SW480 (cell line): ENCODE measurements around the gene OR6Y1.
A peak's percentile ranks its signal among the peaks of the same experiment; 100 is the strongest.

Experiments
- DNase-seq: peaks from one replicate; pipeline ENCODE4 v3.0.0-alpha.2; 2016; ENCODE audit warnings: low spot score

The OR6Y1 gene, protein sequence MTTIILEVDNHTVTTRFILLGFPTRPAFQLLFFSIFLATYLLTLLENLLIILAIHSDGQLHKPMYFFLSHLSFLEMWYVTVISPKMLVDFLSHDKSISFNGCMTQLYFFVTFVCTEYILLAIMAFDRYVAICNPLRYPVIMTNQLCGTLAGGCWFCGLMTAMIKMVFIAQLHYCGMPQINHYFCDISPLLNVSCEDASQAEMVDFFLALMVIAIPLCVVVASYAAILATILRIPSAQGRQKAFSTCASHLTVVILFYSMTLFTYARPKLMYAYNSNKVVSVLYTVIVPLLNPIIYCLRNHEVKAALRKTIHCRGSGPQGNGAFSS

DNA sequence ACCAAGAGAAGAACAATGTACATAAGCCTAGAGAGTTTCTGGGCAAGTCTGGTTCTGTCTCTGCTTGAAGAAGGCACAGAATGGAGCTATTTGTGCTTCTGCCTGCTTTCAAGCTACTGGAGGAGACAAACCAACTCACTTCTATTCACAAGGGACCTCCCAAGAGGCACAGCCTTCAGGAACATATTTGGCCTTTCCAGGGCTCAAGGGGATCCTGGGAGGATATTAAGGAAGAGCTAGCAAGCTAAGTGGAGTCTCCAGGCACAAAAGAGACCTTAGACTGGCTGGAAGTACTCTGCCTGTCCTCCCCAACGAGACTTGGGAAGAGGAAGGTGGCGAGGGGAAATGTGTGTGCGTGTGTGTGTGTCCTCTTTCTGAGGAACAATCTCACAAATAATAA lies at the start of gene OR6Y1:
OR6Y1 (minus strand) TSS at position 54 of the 400 bp plus-strand sequence. CDS start 6,300 bp downstream, outside the sequence.
- DNase-seq = no peak

DNA sequence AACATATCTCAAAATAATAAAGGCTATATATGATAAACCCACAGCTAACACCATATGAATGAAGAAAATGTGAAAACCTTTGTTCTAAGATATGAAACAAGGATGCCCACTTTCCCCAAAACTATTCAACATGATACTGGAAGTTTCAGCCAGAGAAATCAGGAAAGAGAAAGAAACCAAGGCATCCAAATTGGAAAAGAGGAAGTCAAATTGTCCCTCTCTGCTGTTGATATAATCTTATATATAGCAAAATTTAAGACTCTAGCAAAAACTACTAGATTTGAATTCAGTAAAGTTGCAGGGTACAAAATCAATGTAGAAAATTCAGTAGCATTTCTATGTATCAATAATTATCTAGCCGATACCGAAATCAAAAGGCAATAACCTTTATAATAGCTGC lies 46.5 kb upstream of the OR6Y1 start:
- DNase-seq = no peak

DNA sequence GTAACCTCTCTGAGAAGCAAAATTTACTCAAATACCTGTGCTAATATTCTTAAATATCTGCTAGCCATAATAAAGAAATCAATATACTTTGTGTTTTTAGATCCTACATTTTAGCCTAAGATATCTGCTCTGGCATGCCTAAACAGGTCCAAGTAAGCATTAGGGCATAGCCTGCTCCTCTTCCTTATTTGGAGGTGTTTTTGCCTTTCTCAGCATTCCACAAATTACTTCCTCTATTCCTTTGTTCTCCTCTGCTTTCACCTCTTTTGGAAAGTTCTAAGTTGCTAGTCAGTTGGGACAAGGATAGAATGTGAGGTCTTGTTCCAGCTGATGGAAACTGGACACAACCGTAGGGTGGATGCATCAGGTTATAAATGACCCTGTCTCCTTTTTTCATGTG lies 32.7 kb upstream of the OR6Y1 start:
- no peak for DNase-seq

DNA sequence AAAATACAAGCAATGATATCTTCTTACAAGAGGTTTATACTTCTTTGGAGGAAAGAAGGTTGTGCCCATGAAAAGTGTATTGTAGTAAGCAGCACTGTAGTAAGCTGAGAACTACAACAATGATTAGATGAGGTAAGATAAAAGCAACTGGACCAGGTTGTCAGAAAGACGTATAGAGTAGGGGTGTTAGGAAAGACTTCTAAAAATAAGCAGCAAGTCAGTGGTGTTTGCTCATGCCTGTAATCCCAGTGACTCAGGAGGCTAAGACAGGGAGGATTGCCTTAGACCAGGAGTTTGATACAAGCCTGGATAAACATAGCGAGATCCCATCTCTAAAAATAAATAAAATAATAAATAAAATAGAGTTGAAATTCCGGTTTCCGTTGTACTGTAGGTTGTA lies 29.8 kb upstream of the OR6Y1 start:
- DNase-seq = no peak

DNA sequence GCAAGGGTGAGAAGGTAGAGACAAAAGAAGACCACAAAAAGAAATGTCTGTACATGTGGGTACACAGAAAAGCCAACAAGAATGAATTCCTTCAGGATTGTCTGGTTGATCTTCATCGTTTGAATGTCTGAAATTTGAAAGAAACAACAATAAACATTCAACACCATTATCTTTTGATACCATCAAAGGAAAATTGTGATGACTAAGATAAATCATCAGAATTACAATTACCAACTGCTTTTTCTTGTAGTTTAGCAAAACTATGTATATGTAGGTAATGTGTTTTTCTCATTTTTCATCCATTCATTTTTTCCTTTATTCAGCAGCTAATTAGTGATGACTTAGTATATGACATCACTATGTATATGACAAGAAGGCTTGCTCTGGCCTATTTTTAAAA lies 25.5 kb upstream of the OR6Y1 start, which contains the start of gene OR10X1:
OR10X1 (minus strand) TSS at position 167 of the 400 bp plus-strand sequence; CDS start at position 167, 0 bp downstream.
- no peak for DNase-seq

DNA sequence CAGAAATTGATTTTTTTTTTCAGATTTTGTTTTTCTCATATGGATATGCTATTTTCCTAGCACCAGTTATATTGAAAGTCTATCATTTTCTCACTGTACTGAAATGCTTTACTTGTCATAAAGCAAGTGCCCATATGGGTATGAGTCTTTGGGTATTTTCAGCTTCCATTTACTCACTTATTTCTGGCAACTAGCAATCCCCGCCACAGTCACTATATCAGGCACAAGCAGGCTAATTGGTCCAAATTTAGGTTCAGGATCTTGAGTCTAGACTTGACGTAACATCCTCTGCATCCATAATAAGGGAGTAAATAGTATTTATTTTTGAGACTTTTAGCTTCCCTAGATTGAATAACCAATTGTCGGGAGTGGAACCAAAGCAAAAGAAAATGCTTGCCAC lies 23.4 kb upstream of the OR6Y1 start:
- DNase-seq = no peak

DNA sequence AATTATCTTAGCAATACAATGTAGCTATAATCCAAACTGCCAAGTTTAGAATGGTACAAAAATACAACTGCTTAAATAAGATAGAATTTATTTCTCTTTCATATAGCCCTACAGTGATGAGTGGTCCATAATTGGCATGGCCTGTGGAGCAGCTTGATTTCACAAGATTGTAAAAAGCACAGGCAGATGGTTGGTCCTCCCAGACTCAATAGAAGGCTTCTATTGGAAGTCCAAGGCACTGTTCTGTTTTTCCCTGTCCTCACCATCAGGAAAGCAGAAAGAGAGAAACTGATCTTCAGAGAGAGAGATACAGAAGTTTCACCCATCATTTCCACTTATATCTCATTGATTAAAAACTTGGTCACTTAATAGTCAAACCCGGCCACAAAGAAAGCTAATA lies 18.0 kb upstream of the OR6Y1 start:
- no peak for DNase-seq

DNA sequence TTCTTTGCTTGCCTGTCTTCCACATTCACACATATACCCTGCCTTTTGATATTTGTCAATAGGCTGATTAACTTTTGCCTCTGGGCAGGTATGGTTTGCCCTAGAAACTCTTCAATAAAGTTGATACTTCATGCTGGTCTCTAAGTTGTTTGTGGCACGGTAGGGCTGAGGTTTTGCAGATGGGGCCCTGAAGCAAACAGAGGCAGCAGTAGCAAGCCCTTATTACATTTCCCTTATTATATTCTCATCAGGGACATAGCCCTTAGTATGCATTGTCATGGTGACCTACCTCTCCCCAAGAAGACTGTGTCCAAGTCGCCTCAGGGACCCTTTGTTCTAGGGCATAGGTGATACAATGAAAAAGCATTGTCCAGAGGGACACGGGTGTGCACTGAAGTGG lies 16.3 kb upstream of the OR6Y1 start, which contains the start of gene OR6P1:
OR6P1 (minus strand) TSS at position 101 of the 400 bp plus-strand sequence. CDS start 6,976 bp downstream, outside the sequence.
- no peak for DNase-seq

DNA sequence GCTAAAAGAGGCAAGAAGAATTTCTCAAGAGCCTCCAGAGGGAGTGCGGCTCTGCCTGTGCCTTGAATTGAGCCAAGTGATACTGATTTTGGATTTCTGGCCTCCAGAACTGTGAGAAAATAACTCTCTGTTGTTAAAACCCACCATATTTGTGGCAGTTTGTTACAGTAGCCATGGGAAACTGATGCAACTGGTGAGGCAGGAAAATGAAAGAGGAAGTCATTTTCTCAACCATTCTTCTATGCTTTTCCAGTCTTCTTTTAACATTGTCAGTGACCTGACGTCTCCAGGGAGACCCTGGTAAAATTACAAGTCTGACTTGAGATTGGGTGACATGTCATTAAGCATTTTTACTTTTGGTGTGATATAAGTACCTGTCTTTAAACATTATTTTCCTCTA lies 10.4 kb upstream of the OR6Y1 start:
- no peak for DNase-seq

DNA sequence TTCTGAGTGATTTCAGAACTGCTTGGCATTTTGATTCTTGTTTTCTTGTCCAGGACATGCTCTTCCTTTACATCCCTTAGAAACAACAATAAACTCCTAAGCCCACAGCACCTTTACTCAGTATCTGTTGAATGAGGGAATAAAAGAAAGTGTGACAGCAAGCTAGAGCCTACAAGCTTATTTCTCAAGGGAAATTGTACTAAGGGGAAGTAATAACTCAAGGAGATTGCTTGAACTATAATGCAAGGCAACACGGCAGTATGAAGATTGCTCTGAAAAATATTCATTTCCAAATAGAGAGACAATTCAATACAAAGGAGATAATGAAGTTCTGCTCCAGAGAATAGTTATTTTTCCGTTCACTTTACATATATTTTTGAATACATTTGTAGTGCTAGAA lies 9.6 kb upstream of the OR6Y1 start:
- no peak for DNase-seq

DNA sequence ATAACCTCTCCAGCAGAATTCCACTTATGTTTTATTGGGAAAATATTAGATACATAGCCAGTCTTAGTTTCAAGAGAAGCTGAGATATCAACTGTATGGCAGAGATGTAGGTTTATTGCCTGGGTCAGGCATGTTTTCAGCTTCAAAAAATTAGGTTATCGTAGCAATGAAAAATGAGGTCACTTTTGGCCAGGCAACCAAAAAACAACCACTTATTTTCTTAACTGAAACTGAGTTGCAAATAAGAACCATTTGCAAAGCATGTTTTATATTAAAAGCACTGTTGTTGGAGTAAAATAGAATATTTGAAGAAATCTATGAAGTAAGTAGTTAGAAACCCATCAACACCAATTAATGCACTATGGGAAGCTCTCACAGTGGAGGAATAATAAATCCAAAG lies 5.5 kb upstream of the OR6Y1 start:
- no peak for DNase-seq

DNA sequence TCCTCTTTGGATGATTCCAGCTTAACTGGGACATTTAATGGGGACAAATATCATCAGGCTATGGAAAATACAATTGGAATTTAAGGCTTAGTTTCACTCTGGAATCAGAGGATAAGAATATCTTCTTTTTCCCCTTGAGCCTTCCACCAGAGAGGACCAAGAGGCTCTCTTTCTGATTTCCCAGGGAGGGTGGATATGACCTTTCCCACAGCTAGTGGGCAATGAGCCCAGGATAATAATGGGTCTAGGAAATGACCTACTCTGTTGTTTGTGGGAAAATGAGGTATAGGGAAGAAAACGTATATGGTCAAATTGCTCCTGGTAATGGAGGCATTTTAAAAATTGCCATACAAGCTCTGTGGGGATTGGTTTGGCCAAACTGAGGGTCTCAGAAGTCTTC lies 1.9 kb downstream of the OR6Y1 start:
- no peak for DNase-seq

DNA sequence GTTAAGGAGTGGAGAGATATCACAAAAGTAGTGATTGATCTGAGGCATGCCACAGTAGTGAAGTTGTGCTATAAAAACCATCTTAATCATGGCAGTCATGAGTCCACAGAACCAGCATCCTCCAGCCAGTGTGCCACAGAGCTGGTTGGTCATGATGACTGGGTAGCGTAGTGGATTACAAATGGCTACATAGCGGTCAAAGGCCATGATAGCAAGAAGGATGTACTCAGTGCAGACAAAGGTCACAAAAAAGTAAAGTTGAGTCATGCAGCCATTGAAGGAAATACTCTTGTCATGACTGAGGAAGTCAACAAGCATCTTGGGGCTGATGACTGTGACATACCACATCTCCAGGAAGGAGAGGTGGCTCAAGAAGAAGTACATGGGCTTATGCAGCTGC lies 6.7 kb downstream of the OR6Y1 start:
- DNase-seq = no peak

DNA sequence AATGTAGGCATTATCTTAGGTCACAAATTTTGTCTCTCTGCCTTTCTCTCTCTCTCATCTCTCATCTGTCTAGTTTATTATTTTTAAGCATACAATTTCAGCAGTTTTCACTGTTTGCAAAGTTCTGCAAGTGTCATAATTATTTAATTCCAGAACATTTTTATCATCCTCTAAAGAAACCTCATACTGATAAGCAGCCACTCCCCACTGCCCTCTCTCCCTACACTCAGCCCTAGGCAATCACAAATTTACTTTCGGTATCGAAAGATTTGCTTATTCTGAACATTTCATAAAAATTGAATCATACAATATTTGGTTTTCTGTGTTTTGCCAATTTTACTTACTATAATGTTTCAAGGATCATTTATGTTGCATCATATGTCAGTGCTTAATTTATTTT lies 16.6 kb downstream of the OR6Y1 start:
- DNase-seq = no peak

DNA sequence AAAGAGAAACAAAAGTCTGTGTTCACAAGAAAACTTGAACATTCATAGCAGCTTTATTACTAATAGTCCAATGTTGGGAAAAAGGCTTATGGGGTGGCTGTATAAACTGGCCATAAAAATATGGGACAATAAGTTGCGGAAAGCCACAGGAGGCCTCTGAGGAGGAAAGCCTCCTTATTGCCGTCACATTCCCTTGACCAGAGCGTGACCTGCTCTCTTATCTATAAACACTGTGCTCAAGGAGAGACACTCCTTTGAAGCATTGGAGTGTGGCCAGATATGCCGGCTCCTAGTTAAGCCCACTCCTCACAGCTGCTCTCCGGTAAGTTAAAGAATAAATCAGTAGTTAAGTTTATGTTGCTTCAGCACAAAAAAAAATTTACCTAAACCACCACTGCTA lies 19.7 kb downstream of the OR6Y1 start:
- DNase-seq = no peak

DNA sequence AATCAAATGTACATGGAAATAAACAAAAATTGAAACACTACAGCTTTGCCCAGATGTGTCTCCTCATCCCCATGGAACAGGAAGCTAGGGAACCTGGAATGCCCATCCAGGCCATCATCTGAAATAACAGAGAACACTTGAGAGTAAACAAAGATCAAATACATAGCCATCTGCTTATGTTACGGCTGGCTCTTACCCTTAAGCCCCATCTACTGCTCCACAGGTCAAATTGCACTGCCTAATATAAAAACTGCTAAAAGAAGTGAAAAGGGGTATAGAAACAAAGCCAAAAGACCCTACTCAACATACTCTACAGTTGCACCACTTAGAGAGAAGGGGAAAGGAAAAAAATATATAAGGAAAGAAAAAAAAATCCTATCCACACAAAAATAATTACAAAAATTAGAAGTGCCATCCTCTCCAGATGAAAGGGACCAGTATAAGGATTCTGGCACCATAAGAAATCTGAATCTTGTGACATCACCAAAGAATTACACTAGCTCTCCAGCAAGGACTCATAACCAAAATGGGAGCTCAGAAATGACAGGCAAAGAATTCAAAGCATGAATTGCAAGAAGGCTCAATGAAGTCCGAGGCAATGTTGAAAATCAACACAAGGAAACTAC lies 26.9 kb downstream of the OR6Y1 start:
- peak; percentile 71 for DNase-seq

DNA sequence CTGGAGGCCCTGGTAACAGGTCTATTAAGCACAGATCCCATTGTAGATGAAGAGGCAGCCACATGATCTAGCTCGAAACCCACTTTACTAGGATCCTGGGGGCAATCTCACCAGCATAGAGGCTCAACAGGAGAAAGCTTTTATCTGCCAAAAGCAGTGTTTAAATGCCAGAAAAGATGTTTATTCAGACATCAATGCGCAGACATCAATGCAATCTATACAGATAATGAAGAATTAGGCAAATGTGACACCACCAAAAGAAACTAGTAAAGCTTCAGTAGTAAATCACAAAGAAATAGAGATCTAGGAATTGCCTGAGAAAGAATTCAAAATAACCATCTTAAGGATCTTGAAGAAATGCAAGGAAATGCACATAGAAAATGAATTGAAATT lies 32.5 kb downstream of the OR6Y1 start:
- no peak for DNase-seq

DNA sequence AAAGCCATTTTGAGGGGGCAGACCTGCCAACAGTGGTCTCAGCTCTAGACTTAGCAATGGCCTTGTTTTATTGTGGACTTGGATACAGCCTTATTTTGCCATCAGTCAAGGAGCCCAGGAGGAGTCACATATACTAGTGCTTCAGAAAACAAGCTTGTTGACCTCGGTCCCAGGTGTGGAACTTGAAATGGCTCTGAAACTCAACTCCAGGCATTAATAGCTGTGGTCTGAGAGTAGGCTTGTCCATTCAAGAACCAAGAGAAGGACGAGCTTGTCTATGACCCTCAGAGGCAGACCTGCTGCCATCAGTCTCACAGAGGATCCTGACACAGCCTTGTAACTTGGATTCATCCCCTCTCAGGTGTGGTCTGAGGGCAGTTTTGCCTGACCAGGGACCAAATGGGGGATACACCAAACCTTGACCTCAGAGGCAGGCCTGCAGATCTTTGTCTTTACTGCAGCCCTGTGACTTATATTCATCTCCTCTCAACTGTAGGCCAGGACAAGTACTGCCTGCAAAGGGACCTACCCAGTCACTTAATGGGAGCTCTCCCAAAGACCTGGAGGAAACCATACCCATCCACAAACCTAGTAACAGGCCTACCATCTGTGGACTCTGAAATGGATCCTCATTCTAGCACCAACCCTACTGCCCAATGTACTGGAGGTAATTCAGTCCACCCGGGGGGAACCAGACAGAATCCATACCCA lies 33.1 kb downstream of the OR6Y1 start:
- DNase-seq = no peak

DNA sequence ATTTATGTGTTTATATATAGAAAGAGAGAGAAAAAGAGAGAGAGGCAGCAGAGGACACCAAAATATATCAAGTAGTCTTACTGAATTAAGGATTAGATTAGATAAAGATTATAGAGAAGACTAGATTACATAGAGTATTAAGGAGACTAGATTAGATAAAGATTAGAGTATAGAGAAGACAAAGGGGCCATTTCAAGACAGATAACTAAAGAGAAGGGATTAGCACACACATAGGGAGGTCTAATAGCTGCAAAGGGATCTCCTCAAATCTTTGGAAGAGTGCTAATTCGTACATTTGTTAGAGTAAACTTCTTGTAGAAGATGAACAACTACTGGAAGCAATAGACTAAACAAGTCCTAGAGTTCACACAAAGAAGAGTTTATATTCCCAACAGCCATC lies 34.2 kb downstream of the OR6Y1 start:
- no peak for DNase-seq

DNA sequence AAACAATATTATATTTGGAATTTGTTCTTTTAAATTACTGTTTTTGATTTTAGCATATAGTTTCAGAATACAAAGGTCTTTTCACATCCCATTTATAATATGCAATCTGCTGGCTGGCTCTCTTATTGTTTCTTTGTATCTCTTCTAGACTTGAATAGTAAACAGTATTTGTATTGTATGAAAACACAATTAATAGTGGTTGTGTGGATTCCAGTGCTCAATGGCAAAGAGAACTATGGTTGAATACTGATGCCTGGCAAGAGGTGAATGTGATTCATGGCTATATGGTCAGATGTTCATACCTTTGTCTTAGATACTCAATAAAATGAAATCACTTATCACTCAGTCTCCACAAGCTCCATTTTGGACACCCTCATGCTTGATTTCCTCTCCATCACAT lies 37.2 kb downstream of the OR6Y1 start:
- no peak for DNase-seq

DNA sequence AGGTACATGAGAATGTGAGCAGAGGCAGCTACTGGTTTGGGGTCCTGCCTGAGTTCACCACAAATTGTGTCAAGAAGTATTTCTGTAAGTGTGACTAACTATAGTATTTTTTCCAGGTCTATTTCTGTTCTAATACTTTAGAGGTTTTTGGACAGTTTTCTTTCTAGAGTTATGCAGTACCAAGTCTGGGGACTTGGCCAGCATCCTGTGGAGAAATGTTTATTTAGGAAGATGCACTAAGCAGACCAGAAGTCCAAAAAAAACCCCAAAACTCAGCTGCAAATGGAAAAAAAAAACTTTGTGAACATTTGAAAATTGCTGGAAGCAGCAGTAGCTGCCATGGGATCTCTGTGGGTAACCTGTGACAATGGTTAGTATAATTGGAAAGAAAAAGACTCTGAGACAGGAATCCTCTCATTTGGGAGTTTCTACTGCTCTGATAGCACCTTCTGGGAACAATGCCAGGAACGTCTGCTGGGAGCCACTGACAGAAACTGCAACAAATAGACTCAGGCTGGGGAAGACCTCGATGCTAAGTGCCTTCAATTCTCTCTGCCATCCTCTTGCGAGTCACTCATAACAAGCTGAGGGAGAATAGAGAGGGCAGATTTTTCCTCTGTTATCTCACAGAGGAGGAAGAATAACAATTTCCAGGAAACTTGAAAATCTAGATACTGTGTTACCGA lies 44.6 kb downstream of the OR6Y1 start:
- no peak for DNase-seq

DNA sequence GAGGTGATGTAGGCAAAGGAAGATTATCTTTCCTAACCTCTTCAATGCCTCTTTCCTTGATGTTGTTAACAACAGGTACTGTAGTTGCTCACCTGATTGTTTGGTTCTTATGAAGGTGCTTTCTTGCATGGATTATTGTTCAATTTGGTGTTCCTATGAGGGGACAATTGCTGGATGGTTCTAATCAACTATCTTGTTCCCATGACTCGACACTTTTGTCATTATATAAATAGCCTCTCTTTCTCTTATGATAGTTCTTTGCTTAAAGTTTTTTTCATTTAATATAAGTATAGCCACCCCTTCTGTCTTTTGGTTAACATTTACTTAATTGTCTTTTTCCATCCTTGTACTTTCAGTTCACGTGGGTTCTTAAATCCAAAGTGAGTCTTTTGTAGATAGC lies 46.7 kb downstream of the OR6Y1 start:
- DNase-seq = no peak
